NCI-H1417 treated with DMSO at 0.1 percent for 48 hours (cell line): ENCODE results near the gene IRF7.

Experiments
- DNase-seq: peaks from one replicate; lab custom pipeline; 2025; lab: John Stamatoyannopoulos, UW

The IRF7 gene

GRCh38 chr11:640021-640706 lies 24.4 kb upstream of the IRF7 start:
- DNase-seq = no peak

- no peak for DNase-seq
These were observed 23.7 kb upstream of the IRF7 start for GRCh38 chr11:639332-639955.

GRCh38 chr11:638631-639331 lies 23.0 kb upstream of the IRF7 start:
- DNase-seq = no peak

GRCh38 chr11:637593-638521 lies 22.1 kb upstream of the IRF7 start:
- DNase-seq = no peak

GRCh38 chr11:637333-637592 lies 21.5 kb upstream of the IRF7 start:
- DNase-seq = no peak

- DNase-seq = no peak
These were observed 21.0 kb upstream of the IRF7 start, which contains the start of gene DRD4 for GRCh38 chr11:636511-637332. DRD4 (plus strand) TSS chr11:637269; CDS start chr11:637305, 36 bp downstream.

- no peak for DNase-seq
These were observed 20.3 kb upstream of the IRF7 start for GRCh38 chr11:635945-636510.

- DNase-seq = no peak
These were observed 15.1 kb upstream of the IRF7 start for GRCh38 chr11:630871-631270.

- DNase-seq = no peak
These were observed 13.5 kb upstream of the IRF7 start for GRCh38 chr11:629237-629583.

- DNase-seq = no peak
These were observed 12.3 kb upstream of the IRF7 start for GRCh38 chr11:628056-628455.

GRCh38 chr11:627308-627576 lies 11.5 kb upstream of the IRF7 start:
- no peak for DNase-seq

GRCh38 chr11:626475-627307 lies 10.9 kb upstream of the IRF7 start, which contains the start of gene SCT:
SCT (minus strand) TSS chr11:627181; CDS start chr11:627143, 38 bp downstream.
- DNase-seq = no peak

GRCh38 chr11:625636-626268 lies 10.0 kb upstream of the IRF7 start:
- no peak for DNase-seq

GRCh38 chr11:624705-625635 lies 9.2 kb upstream of the IRF7 start, which contains the start of gene CDHR5:
CDHR5 (minus strand) TSS chr11:624955; CDS start chr11:624902, 53 bp downstream.
- DNase-seq = no peak

- DNase-seq = no peak
These were observed 8.4 kb upstream of the IRF7 start for GRCh38 chr11:623999-624704.

- no peak for DNase-seq
These were observed 7.7 kb upstream of the IRF7 start for GRCh38 chr11:623349-623869.

- no peak for DNase-seq
These were observed 6.1 kb upstream of the IRF7 start for GRCh38 chr11:621838-622237.
